OCI-LY7 (cell line): ENCODE measurements around the gene PREPL. TPM values are rescaled to one million over a fixed set of nuclear protein-coding genes. Genes with fewer than 3 reads are reported as not detected.

ENCODE experiments used
- BruUV-seq: library from RNA; stranded (reverse); fragments of 400-500 nt; replicated peaks from 2 replicates; lab custom pipeline; 2021; lab: Mats Ljungman, UMichigan
- CTCF ChIA-PET: fragments of 300-600 bp; sonication (Branson Sonifier 250); formaldehyde crosslinking; loops from one replicate; lab custom pipeline; 2022; ENCODE audit warnings: antibody characterized with exemption; ENCODE audit not compliant: unreplicated experiment; lab: Charles Lee
- POLR2A ChIA-PET: fragments of 300-600 bp; sonication (Branson Sonifier 250); formaldehyde crosslinking; loops from one replicate; lab custom pipeline; 2022; ENCODE audit warnings: antibody characterized with exemption; lab: Charles Lee
- DNase-seq: peaks from one replicate; pipeline ENCODE4 v3.0.0-alpha.2; 2015; ENCODE audit warnings: low spot score
- H2AFZ ChIP-seq: fragments of 200-600 bp; sonication (generic), shearing (Covaris generic); 2 replicates; pipeline ENCODE4 v1.6.1; 2014; ENCODE audit warnings: mild to moderate bottlenecking, antibody characterized with exemption, low read length, moderate library complexity
- H3K27ac ChIP-seq: fragments of 200-600 bp; sonication (generic); 2 replicates; pipeline ENCODE4 v1.5.1; 2014; ENCODE audit warnings: mixed run types, low read depth, mild to moderate bottlenecking, moderate library complexity, low read length, inconsistent platforms; ENCODE audit not compliant: poor library complexity, severe bottlenecking
- H3K36me3 ChIP-seq: fragments of 200-600 bp; sonication (generic); 2 replicates; pipeline ENCODE4 v1.6.1; 2014; ENCODE audit warnings: mild to moderate bottlenecking, antibody characterized with exemption, low read length, moderate library complexity, mixed read lengths; ENCODE audit not compliant: insufficient read depth
- H3K4me1 ChIP-seq: fragments of 200-600 bp; sonication (generic); 2 replicates; pipeline ENCODE4 v1.5.1; 2014; ENCODE audit warnings: mild to moderate bottlenecking, low read length; ENCODE audit not compliant: insufficient read depth, poor library complexity, severe bottlenecking
- H3K4me2 ChIP-seq: fragments of 200-600 bp; sonication (generic); 2 replicates; pipeline ENCODE4 v1.6.1; 2014; ENCODE audit warnings: mild to moderate bottlenecking, low read length
- H3K4me3 ChIP-seq: fragments of 200-600 bp; sonication (generic); 2 replicates; pipeline ENCODE4 v1.5.1; 2014; ENCODE audit warnings: mild to moderate bottlenecking, low read depth, low read length; ENCODE audit not compliant: poor library complexity, severe bottlenecking
- H3K79me2 ChIP-seq: fragments of 200-600 bp; sonication (generic); 2 replicates; pipeline ENCODE4 v1.6.1; 2016; ENCODE audit warnings: low read depth, mild to moderate bottlenecking, low read length, moderate library complexity, mixed read lengths; ENCODE audit not compliant: insufficient read depth
- H3K9me2 ChIP-seq: fragments of 200-600 bp; sonication (generic); 2 replicates; pipeline ENCODE4 v1.6.1; 2016; ENCODE audit warnings: mild to moderate bottlenecking, low read length, mixed read lengths; ENCODE audit not compliant: insufficient read depth
- H3K9me3 ChIP-seq: fragments of 200-600 bp; sonication (generic); 2 replicates; pipeline ENCODE4 v1.6.1; 2014; ENCODE audit warnings: mild to moderate bottlenecking, mixed run types, low read length, mixed read lengths
- H4K20me1 ChIP-seq: fragments of 200-600 bp; sonication (generic); 2 replicates; pipeline ENCODE4 v1.6.1; 2014; ENCODE audit warnings: mild to moderate bottlenecking, antibody characterized with exemption, low read length, moderate library complexity, mixed read lengths; ENCODE audit not compliant: insufficient read depth
- CTCF ChIP-seq: fragments of 200-600 bp; sonication (generic); conservative IDR thresholded peaks from 2 replicates; pipeline ENCODE4 v1.5.1; 2014; ENCODE audit warnings: mild to moderate bottlenecking, antibody characterized with exemption, low read length, moderate library complexity, mixed read lengths
- EZH2phosphoT487 ChIP-seq: fragments of 200-600 bp; sonication (generic); IDR thresholded peaks from 2 replicates; pipeline ENCODE4 v1.6.1; 2018; ENCODE audit warnings: low read depth, borderline replicate concordance, mild to moderate bottlenecking, mixed run types, antibody characterized with exemption, low read length, moderate library complexity, mixed read lengths
- intact Hi-C: fragments of 100-400 bp; cut with micrococcal nuclease; formaldehyde crosslinking; loops from one replicate; pipeline ENCODE4 v1.10.0; 2022; ENCODE audit not compliant: unreplicated experiment
- total RNA-seq, 2 experiments: library from RNA; depleted of rRNA in 1 of 2; stranded (reverse); fragments of >200 nt in 1 of 2; shearing (Covaris generic) in 1 of 2; gene quantifications; 2 replicates each; pipeline ENCODE4 v1.2.3, GENCODE V29; 2014 to 2022

PREPL gene
- total RNA-seq, 2 experiments from 2014 or later = 27.5 to 40.6 TPM

- H3K27ac ChIP-seq = no peak overlapping the region
- ChIA-PET POLR2A (interaction anchor here (0.7 to 1.5 kb wide), 2 partner anchors 38 to 569 kb away, joined by 3 to 4 read pairs; no protein-coding TSS in a partner anchor), CTCF (no interaction called here)
- H3K4me2 ChIP-seq = no peak overlapping the region
- peaks cover 2% of the 10 kb centered on the region for H3K4me1 ChIP-seq
- no peaks in the 10 kb centered on the region for H4K20me1 ChIP-seq
- no peaks in the 10 kb centered on the region for H3K36me3 ChIP-seq
- intact Hi-C loops = no loop called here
- TF ChIP-seq CTCF = no peak
- TF ChIP-seq EZH2phosphoT487 = no peak
- no peaks in the 10 kb centered on the region for H3K79me2 ChIP-seq
- no TSS peak for BruUV-seq
- H3K4me3 ChIP-seq = no peak overlapping the region
- H2AFZ ChIP-seq = no peak overlapping the region
- H3K9me2 ChIP-seq = no peaks in the 10 kb centered on the region
- no peaks in the 10 kb centered on the region for H3K9me3 ChIP-seq
- DNase-seq = no peak
These were observed 60.2 kb downstream of the PREPL start for GRCh38 chr2:44301111-44301510.

GRCh38 chr2:44299635-44300034 lies 61.7 kb downstream of the PREPL start:
- no TSS peak for BruUV-seq
- Histone ChIP-seq H3K36me3 (no peaks in the 10 kb centered on the region), H4K20me1 (no peaks in the 10 kb centered on the region), H3K4me1 (peaks cover 8% of the 10 kb centered on the region), H3K79me2 (no peaks in the 10 kb centered on the region), H2AFZ (no peak overlapping the region), H3K9me3 (no peaks in the 10 kb centered on the region), H3K9me2 (no peaks in the 10 kb centered on the region), H3K4me2 (no peak overlapping the region), H3K4me3 (no peak overlapping the region), H3K27ac (no peak overlapping the region)
- no peak for DNase-seq
- intact Hi-C loops = no loop called here
- POLR2A ChIA-PET = no interaction called here
- no peak for TF ChIP-seq EZH2phosphoT487
- no peak for TF ChIP-seq CTCF
- CTCF ChIA-PET = no interaction called here

- H3K4me3 ChIP-seq = no peak overlapping the region
- no peaks in the 10 kb centered on the region for H3K9me3 ChIP-seq
- H2AFZ ChIP-seq = no peak overlapping the region
- no TSS peak for BruUV-seq
- no peak overlapping the region for H3K27ac ChIP-seq
- peaks cover 8% of the 10 kb centered on the region for H3K4me1 ChIP-seq
- no peaks in the 10 kb centered on the region for H3K79me2 ChIP-seq
- ChIA-PET POLR2A (no interaction called here), CTCF (no interaction called here)
- no peaks in the 10 kb centered on the region for H4K20me1 ChIP-seq
- DNase-seq = no peak
- no peak for TF ChIP-seq EZH2phosphoT487
- no peak for TF ChIP-seq CTCF
- no peak overlapping the region for H3K4me2 ChIP-seq
- intact Hi-C loops = no loop called here
- no peaks in the 10 kb centered on the region for H3K9me2 ChIP-seq
- no peaks in the 10 kb centered on the region for H3K36me3 ChIP-seq
These were observed 63.9 kb downstream of the PREPL start for GRCh38 chr2:44297431-44297830.
